GM19395 (cell line): ENCODE measurements around the gene ASB13.

Experiments
- ATAC-seq: cut with Tn5 transposase; IDR thresholded peaks from one replicate; pipeline ENCODE4 v1.9.1; 2021; ENCODE audit warnings: mild to moderate bottlenecking, moderate library complexity; ENCODE audit not compliant: unreplicated experiment

Gene ASB13, protein sequence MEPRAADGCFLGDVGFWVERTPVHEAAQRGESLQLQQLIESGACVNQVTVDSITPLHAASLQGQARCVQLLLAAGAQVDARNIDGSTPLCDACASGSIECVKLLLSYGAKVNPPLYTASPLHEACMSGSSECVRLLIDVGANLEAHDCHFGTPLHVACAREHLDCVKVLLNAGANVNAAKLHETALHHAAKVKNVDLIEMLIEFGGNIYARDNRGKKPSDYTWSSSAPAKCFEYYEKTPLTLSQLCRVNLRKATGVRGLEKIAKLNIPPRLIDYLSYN

DNA sequence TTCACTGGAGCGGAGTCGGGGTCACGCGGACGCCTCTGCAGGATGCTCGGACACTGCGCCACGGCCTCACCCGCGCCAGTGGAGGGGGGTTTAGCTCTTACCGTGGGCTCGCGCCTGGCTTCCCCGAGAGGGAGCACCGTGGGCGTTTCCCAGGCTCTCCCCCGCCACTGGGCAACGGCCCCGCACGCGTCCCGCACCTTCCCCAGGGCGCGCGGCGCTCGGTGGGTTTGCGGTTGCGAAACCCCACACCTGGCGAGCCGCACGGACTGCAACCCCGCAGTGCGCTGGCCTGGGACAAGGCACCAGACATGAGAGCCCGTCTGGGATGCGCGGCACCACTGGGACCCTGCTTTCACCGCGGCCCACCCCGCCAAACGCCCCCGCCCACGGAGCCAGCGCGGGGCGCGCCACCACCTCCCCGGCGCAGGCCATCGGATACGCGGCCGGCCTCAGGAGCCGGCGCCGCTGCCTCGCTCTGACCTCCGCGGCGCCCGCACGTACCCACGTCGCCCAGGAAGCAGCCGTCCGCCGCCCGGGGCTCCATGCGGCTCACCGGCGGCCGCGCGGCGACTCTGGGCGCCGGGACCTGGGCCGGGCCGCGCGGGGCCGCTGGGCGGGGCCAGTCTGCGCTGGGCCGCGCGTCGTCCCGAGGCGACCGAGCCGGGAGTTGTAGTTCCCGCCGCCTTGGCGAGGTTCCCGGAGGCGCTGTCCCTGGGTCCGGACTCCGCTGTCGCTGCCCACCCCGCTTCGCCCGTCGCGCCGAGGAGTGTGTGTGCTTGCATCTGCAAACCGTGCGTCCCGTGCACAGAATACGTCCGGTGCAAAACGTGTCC is at the start of gene ASB13:
Gene ASB13, minus strand, starts transcription at position 588 of the 833 bp plus-strand sequence. Its CDS starts 44 bp downstream, at position 544.
- no peak for ATAC-seq

DNA sequence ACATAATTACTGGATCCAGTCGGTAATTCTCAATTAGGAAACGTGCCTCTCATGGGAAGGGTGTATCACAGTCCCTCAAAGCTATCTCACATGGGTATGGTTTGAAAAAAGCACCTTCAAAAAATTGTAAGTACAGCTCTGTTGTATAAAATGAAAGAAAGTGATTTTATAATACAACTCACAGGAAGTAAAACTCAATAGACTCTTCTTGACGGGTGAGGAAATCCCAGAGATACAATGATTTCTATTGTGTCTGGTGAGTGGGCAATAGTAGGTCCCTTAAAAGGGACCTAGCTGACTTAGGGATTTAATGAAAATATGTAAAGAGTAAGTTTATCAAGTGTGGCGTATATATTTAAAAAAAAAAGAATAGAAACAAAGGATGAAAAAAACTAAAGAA is 45.2 kb upstream of the ASB13 start:
- no peak for ATAC-seq

DNA sequence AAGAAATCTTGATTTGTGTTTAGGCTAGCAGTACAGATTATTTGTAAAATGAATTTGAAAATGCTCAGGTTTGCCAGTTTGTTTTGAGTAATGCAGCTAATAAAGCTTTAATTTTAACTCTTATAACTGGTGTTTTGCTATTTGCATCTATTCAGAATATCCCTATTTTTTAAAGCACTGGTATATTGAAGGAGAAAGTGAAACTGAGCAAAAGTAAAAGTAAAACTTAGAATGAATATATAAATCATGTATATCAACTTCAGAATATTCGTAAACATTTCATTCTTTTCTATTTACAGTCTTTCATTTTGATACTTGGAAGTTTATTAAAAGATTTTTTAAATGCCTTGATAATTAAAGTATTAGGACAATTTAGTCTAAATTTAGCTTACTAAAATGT is 44.5 kb upstream of the ASB13 start:
- ATAC-seq, result no peak

DNA sequence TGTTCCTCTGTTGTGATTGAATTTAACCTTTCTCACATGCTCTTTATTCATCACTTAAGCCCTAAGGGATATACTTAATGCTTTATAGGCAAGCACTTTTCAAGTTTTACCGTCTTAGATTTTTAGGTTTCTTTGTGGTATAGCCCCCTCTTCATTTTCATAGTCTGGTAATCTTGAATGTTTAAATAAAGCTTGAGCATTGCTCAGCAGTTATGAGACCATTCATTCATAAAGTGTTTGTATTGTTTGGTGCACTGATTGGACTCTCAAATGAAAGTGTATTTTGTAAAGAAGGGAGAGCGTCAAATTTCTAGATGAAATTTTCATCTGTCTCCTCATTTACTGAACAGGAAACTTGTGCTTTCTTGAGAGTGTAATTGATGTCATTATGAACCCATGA is 43.5 kb upstream of the ASB13 start:
- no peak for ATAC-seq

DNA sequence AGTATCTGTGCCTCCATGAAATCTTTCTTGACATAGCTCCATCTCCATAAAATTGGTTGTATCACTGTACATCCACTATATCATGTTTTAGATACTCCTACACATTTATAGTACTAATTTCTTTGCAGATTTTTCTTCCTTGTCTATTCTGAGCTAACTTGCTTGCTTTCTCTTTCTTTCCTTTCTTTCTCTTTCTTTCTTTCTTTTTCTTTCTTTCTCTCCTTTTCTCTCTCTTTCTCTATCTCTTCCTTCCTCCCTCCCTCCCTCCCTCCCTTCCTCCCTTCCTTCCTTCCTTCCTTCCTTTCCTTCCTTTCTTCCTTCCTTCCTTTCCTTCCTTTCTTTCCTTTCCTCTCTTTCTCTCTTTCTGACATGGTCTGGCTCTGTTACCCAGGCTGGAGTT is 42.0 kb upstream of the ASB13 start:
- ATAC-seq, result no peak

DNA sequence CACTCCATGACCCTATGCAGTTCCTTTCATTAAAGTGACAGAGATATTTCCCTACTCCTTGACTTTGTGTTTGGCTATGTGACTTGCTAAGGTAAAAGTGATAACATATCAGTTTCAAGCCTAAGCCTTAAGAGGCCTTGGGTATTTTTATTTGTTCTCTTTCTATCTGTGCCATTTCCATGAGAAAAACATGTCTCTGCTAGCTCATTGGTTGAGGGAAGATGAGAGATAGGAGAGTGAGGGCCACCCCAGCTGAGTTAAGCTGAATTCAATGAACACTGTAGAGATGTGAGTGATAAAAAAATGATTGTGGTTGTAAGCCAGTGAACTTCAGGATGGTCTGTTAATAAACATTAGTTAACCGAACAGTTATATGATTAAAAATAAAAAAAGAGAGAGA is 31.7 kb upstream of the ASB13 start:
- ATAC-seq, result no peak

DNA sequence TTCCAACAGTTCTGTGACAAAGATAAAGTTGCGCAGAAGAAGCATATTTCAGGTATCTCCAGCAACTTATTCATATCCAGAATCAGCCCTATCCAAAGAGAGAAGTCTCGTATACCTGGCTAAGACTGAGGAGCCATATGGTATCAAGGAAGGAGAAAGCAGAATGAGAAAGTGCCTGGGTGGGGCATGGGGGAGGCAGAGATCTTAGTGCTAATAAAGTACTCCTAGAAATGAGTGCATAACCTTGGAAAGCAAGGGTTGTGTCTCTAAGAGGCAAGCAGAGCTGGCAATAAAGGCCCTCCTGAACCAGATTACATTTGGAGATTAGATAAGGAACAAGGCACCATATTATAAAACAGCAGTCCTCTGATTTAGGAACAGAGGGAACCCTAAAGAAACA is 30.9 kb upstream of the ASB13 start:
- no peak for ATAC-seq

DNA sequence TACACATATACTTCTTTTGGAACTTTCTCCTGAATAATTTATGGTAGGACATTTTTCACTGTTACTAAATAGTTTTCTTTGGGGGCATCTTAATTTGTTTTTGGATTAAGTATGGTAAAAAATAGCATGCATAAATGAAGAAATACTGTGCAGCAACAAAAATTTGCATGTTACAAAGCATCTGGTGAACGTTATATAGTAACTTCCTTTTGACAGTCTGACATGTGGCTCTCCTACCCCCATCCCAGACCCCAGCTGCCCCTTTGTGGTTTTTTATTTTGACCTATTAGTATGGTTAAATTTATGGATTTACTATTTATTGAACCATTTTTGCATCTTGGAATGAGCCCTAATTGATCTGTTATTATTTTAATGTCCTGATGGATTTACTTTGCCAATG is 28.2 kb upstream of the ASB13 start:
- ATAC-seq, result no peak

DNA sequence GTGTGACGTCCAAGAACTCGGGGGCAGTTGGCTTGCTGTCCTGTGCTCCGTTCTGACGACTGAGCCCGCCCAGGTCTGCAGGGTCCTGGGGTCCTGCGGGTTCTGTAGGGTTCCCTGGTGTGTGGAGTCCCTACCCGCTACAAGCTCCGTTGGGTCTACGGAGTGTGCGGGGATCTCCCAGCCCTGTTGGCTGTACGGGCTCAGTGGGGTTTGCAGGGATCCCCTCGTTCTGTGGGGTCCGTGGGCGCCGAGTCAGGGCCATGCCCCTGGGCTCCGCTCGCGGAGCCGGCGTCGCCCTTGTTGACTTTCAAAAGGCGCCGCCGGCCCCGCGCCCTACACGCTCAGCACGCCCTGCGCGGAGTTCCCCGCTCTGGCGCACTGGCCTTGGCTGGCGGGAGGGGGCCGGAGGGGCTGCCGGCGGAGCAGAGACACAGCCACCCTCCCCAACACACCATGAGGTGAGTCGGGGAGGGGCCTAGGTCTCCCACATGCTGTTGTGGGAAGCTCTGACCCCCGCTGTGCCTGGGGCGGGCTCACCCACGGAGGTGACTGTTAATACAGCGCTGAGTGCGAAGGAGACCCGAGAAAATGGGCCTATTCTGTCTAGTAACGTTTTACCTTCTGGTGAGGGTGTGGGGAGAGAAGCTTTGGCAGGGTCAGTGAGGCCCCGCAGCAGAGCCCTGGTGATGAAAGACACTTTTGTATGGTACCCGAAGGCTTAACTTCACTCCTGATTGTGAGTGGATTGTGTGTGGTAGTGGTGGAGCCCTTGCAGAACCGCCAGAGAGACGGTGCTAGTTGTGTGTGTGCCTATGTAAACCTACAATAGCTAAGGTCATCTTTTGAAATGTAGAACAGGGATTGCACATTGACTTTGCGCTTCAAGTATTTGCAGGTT is 26.3 kb upstream of the ASB13 start:
- peak; percentile 80 for ATAC-seq

DNA sequence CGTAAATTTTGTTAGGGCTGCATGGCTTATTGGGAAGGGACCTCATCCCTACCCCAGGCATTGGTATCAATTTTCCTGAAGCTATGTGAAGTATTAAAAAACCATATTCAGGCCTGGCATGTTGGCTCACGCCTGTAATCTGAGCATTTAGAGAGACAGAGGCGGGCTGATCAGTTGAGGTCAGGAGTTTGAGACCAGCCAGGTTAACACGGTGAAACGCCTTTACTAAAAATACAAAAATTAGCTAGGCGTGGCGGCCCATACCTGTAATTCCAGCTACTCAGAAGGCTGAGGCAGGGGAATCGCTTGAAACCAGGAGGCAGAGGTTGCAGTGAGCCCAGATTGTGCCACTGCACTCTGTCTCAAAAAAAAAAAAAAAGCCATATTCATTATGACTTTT is 25.4 kb upstream of the ASB13 start:
- no peak for ATAC-seq

DNA sequence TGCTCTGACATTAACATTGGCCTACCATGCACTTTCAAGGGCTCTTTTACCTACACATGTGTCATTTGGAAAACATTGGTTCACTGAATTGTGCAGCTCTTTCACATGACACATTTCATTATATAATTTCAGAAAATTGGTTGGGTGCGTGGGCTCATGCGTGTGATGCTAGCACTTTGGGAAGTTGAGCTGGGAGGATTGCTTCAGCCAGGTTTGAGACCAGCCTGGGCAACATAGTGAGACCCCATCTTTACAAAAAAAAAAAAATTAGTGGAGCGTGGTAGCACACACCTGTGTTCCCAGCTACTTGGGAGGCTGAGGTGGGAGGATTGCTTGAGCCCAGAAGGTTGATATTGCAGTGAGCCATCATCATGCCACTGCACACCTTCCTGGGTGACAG is 22.2 kb upstream of the ASB13 start:
- ATAC-seq, result no peak

DNA sequence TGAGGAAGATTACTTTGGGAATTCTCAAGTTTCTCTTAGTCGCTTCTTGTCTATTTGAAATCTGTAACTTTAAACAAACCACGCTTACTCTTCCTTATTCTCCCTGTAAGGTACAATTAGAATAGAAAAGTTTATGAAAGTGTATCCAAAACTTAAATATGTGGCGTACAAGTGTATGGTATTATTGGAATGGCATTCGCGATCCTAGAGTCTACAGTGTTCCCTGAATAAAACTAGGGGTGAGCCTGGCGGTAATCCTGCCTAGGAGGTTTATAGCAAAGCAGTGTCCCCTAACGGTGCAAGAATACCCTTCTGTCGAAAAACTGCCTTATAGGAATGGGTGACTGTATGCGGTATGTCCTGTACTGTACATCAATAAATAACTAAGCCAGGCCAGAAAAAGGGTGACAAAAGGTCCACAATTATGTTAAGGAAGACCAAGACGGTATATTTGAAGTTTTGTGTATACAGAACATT is 19.4 kb upstream of the ASB13 start:
- ATAC-seq, result no peak

DNA sequence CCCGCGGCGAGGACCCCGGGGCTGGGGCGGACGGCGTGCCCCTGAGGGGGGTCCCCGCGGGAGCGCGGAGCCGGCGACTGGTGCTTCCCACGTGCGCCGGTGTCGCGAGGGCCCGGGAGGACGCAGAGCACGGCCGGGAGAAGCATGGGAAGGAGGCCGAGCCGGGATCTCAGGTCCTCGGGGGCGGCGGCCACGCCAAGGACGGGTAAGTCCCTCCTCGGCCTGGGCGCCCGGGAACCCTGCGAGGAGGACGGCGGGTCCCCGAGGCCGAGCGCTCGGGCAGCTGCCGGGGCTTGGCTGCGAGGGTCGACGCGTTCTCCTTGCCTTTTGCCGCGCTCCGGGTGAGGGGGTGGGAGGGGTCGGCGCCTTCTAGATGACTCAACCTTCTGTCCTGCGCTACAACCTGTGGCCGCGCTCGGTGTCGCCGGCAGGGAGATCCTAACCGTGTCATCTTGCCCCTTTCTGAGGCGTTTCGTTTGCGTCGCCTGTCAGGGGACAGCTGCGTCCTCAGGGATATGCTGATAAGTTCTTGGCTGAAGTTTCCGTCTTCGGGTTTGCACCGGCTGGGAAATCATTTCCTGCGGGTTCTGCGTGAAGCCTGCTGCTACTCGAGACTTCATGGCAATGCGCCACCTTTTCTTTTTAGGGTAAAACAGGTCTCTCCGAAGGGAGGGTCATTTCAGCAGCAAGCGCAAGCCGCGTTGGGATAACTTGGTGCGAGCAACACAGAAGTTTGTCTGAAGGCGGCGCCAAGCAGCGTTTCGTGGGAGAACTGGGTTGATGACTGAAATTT is 18.8 kb upstream of the ASB13 start:
- ATAC-seq, result peak; percentile 62

DNA sequence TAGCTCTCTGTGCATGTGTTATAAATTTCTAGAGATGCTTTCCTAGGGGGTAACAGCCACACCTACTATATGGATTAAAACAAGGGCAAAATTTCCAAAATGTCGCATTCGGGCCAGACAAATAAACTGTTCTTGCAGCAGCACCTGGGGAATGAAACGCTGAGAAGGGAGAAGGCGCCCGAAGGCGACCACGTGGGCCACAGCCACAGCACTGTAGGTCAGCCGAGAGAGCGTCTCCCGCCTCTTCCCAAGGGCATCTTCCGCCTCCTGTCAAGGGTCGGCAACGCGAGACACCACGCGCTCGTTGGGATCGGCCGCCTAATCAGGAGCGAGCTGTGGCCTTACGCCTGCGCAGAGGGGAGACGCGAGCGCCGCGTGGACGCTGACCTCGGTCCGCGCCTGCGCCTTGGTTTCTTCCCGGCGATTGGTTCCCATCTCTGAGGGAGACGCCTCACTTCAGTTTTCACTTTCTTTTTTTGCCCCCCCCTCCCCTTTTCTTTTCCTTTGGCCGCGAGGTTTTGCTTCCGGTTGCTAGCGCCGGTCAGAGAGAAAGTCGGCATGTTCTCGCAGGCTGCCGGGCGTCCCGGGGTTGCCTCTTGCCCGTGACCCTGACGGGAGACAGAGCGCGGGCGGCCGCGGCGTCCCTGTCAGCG is 18.0 kb upstream of the ASB13 start, which contains the start of gene TASOR2:
Gene TASOR2, plus strand, starts transcription at position 521 of the 653 bp plus-strand sequence. CDS start 35,805 bp downstream, outside the sequence.
- peak; percentile 81 for ATAC-seq

DNA sequence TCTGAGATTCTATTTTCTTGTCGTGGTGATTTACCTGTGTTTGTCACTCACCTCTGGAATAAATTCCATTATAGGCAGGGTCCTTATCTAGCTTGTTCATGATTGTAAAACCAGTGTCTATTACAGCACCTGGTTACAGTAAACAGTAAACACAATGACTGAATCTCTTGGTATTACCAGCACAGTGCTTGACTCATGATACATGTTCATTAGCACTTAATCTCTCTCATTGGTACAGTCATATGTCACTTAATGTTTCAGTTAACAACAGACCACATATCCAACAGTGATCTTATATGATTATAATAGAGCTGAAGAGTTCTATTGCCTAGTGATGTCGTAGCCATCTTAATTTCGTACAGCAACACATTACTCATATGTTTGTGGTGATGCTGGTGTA is 16.7 kb upstream of the ASB13 start:
- ATAC-seq, result no peak

DNA sequence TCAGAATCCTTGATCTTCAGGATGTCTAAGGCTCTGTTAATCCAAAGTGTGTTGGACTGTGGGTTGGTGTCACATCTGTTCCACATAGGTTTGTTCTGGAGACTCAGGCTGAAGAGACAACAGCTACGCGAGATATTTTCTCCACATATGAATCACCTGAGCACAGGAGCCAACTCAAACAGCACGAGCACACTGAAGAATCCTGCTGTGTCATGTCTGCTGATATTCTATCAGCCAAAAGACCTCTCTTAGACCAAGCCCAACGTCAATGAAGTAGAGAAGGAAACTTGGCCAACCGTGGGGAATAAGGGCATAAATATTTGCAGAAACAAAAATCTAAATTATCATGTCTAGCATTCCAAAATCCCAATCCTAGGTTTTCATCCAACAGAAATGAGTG is 15.5 kb upstream of the ASB13 start:
- no peak for ATAC-seq

DNA sequence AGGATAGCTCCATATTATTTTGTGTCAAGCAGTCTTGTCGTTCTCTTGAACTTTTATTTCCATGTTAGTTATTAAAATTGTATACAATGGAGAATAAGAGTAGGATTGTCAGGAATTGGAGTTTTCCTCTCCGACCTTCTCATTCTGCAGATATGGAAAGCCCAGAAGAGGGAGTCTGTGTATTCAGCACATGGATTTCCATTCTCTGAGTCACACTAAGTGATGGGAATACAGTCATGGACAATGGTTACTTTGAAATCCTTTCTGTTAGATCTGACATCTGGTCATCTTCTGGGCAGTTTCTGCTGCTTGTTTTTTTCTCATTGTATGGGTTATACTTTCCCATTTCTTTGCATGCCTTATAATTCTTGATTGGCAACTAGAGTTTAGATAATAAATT is 13.2 kb upstream of the ASB13 start:
- no peak for ATAC-seq

DNA sequence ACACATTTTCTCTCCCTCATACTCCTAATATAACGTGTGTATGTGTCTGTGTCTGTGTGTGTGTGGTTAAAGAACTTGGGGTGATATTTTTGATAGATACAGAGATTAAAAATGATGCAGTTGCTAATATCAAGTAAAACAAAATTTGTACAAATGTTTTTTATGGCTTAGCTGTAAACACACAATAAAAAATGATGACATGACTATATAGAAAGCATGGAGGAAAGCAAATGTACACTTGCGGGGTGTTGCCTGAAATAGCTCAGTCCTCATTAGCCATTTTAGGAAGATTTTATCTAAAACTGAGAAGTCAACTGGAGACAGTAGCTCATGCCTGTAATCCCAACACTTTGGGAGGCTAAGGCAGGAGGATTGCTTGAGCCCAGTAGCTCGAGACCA is 12.6 kb upstream of the ASB13 start:
- no peak for ATAC-seq

DNA sequence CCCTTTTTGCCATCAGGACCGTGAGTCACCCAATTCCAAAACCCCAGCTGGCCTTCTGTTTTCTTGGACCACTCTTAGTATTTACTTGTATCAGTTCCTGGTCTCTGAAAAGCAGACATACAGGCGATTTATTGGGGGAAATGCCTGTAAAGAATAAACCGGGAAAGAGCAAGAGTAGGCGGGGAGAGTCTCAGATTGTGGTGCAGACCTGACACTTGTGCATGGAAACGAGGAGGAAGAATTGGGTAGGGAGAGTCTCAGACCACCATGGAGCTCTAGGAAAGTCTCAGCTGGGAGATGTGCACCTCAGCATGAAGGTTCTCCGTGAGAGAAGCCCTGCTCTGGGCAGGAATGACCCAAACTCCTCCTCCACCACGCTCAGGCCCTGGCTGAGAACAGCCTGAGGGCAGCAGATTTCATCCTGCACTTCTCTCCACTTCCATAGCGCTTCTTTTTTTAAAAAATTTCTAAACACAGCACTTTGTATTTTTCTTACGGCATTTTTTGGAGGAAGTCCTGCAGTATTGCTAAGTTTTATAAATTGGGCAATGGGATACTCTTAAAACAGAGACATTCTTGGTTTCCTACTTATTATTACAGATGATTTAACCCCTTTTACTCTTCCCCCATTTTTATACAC is 12.1 kb upstream of the ASB13 start:
- ATAC-seq, result no peak
